GOT3 (cell line): ENCODE results near the gene HS3ST4.
"Not testable (repeated sequence)": the region's sequence is repeated elsewhere in the genome, so short reads cannot be mapped to it uniquely, and the experiment has no call there.

Source experiments
- DNase-seq: peaks from one replicate; lab custom pipeline; 2025; ENCODE audit warnings: mixed read lengths; lab: John Stamatoyannopoulos, UW

Gene HS3ST4

DNA sequence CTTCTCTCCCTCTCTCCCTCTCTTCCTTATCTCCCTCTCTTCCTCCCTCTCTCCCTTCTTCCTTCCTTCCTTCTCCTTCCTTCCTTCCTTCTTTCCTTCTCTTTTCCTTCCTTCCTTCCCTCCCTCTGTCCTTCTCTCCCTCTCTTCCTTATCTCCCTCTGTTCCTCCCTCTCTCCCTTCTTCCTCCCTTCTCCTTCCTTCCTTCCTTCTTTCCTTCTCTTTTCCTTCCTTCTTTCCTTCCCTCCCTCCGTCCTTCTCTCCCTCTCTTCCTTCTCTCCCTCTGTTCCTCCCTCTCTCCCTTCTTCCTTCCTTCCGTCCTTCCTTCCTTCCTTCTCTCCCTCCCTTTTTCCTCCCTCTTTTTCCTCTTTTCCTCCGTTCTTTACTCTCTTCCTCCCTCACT is 38.6 kb downstream of the HS3ST4 start:
- DNase-seq = no peak

GRCh38 chr16:25734430-25735385 is 42.9 kb downstream of the HS3ST4 start:
- DNase-seq = no peak

DNA sequence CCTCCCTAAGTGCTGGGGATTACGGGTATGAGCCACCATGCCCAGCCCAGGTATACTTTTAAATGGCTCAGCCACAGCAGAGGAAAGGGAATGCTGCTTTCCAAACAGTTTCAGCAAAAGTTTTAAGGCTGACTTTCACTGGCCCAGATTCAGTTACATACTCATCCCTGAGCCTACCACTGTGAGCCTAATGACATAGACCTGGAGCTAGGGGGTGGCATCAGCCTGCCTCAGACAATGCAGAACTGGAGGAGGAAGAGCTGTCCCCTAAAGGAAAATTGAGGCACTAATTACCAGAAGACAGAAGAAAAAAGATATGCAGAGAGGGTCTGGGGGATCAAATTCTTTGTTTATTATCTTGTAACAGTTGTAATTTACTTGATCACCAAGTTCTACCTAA is 43.9 kb downstream of the HS3ST4 start:
- no peak for DNase-seq

DNA sequence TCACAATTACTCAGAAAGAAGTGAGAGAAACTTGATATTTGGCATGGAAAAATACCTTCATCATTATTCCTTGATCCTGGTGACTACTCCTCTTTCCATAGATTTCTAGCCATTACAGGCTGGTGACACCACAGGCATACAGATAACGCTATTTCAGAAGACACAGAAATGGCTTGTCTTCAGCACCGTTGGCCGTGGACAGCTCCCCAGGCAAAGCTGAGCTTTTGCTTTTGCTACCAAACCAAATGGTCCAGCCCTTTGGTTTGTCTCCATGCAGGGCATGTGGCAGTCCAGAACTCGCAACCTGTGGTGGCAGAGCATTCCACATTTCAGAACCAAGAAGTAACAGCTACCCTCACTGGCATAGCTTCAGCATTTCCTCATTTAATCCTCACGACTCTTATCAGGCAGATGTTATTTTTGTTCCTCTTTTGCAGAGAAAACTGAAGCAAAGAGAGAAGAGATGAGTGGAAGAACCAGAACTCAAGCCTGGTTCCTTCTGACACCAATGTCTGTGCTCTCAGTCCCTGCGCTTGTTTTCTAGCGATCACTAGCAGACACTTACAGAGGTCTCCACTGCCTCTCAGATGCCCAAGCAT is 55.5 kb downstream of the HS3ST4 start:
- no peak for DNase-seq

DNA sequence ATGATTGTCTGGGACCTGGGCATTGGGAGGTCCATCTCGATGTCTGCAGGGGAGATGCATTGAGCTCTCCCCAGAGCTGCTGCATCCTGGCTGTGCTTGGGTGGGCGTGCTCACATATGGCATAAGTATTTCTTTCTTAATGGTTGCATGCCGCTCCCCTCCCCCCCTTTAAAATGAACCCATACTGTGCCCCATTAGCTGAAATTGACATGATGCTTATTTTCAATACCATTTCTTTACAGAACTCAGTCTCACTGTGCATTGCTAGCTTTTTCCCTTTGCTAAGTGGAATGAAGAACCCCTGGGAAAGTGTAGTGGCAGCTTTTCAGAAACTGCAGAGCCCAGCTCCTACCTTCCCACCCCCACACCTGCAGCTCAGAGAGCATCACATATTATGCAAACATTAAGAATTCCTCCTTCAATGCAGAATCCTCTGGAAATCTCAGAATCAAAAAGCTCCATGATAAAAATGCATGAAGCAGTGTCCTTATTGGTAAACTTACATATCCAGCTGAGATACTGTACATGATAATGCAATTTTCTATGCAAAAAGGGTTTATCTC is 56.4 kb downstream of the HS3ST4 start:
- DNase-seq = no peak

DNA sequence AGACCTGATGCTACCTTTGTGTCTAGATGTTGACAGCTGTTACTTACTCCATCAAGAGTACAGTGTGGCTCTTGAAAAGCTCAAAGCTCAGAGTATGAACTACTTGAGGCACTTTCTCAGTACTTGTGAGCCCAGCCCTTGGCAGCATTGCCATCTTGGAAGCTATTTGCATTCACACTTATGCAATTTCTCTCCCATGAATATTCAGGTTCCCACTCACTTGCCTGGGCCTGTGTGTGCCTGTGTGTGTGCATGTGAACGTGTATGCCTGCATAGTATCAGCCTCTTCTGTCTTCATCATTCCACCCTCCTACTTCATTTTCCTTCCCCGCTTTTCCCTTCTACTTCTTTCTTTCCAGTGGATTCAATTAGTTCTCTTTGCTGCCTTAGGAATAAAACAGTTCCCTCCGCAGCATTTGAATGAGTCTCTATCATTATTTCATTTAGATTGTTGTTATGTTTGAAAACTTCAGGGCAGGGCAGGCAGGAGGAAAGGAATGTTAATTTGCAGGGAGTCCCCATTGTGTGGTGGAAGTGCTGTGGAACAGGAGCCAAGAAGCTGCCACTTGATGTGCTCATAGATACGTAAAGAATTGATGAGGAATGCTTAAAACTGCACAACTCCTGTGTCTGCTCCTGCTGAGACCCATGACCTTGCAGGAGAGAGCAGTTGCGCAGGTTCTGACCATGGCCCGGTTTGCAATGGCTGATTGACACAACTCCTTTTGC is 58.9 kb downstream of the HS3ST4 start:
- no peak for DNase-seq

GRCh38 chr16:25751230-25751835 is 59.6 kb downstream of the HS3ST4 start:
- no peak for DNase-seq

- no peak for DNase-seq
Observed at GRCh38 chr16:25764466-25764865, 72.7 kb downstream of the HS3ST4 start.

DNA sequence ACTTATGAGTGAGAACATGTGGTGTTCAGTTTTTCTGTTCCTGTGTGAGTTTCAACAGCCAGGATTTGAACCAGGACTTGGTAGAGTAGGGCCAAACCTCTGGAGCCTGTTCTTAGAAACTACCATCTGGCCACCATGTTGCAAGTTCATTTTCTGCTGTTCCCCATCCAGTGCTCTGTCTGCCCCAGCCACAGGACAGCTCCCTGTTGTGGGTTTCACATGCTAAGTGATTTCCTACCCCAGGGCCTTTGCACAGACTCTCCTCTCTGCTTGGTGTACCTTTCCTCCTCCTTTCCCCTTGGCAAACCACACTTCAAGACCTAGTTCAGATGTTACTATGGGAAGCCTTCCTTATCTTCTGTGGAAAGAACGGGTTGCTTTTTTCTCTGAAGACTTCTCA is 79.5 kb downstream of the HS3ST4 start:
- DNase-seq = no peak

DNA sequence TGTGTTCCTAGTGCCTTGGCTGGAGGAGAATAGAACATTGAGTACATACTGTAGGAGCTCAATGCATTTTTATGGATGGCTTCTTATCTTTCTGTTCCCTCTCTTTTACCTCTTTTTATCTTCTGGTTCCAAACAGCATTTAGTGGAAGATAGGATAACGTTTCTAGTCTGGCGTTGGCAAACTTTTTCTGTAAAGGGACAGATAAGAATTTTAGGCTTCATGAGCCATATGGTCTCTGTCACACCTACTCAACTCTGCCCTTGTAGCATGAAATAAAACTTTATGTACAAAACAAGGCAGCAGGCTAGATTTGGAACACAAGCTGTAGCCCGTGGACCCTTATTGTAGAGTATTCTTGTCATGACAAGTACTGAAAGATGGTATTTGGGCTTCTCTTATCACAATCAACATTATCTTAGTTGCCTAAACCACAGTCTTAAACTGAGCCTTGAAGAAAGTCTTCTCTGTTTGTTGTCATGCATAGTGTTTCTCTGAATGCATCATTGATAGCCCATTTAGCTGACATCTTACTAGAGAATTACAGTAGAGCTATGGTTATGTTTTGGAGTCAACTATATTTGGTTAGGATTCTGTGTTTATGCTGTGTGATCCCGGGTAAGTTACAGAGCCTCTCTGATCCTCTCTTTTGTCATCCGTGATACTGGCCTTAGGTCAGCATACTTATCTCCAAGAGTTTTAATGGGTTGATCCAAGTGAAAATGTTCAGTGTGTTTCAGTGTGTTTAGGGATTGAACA is 80.2 kb downstream of the HS3ST4 start:
- DNase-seq = no peak

DNA sequence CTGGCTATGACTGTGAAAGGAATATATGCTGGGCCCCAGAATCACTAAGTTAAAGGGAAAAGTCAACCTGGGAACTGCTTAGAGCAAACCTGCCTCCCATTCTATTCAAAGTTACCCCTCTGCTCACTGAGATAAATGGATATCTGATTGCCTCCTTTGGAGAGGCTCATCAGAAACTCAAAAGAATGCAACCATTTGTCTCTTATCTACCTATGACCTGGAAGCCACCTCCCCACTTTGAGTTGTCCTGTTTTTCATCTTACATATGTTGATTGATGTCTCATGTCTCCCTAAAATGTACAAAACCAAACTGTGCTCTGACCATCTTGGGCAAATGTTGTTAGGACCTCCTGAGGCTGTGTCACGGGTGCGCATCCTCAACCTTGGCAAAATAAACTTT is 84.5 kb downstream of the HS3ST4 start:
- not testable (repeated sequence) for DNase-seq

DNA sequence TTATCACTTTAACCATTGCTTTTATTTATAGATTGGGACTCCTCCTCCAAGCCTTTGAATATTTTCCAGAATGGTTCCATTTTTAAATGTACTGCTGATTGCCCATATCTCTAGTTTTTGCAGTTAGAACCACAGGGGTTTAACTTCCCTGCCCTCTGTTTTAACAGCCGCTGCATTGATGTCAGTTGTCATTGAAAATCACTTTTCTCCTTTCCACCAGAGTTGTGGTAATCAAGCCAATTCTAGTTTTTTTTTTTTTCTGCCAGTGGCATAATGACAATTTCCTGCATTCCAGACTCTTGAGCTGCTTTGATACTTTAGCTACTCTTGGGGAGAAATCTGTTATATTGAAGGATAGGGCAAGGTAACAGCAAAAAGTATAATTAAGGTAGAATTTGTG is 91.5 kb downstream of the HS3ST4 start:
- no peak for DNase-seq

DNA sequence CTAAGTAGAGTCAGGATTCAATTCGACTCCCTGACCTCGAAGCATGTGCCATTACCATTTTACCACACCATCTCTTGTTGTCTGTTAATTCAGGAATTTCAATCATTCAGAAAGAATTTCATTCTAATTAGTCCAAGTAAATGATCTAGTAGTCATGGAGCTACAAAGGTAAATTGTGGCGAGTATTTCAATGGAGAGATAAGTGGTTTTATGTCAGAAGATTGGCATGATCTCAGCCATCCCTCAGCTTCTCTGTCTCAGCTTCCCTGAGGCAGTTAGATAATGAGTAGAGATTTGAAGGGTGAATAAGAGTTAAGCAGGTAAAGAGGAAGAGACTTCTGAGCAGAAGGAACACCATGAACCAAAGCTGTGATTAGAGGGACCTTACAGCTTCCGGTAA is 93.6 kb downstream of the HS3ST4 start:
- no peak for DNase-seq

GRCh38 chr16:25786748-25787147 is 95.0 kb downstream of the HS3ST4 start:
- DNase-seq = no peak

DNA sequence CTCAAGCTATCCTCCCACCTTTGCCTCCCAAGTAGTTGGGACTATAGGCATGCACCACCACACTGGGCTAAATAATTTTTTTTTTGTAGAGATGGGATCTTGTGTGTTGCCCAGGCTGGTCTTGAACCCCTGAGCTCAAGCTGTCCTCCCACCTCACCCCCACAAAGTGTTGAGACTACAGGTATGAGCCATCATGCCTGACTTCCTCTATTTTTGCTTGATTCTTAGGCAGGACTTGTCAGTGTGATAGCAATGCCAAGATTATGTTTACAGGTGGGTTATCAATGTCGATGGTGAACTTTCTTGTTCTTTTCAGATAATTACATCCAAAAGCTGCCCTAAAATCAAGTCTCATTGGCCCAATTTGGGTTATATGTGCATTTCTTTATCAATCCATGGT is 96.9 kb downstream of the HS3ST4 start:
- DNase-seq = no peak

DNA sequence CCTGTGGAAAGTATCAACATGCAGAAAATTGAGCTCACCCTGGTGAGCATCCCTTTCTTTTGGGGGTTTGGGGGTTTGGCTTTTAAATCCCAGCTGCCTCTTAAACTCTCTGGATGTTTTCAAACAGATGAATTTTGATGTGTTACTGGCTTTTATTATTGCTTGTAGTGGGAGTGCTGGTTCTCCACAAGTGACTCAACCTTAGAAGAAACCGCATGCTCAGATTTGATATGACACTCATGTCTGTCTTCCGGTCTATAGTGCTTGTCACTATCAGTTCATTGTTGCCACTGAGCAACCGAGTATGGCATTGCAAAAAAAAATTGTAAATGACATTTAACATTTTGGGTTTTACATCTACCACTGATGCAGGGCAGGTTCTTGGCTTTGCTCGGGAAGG is 104.5 kb downstream of the HS3ST4 start:
- DNase-seq = no peak

DNA sequence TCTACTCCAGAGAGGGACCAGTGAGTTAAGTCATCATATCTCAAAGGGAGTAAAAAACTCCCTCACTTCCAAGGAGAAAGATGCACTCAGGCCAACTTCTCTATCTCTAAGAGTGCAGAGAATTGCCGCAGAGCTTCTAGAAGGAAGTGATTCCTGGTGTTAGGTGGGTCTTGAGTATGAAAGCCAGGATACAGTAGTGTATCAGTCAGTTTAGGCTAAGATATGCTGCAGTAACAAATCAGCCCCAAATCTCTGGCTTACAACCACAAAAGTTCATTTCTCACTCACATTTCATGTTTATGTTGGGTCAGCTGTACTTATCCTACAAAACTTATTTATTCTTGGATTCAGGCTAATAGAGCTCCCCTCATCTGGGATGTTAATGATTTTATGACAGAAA is 106.3 kb downstream of the HS3ST4 start:
- no peak for DNase-seq

GRCh38 chr16:25799816-25800215 is 108.1 kb downstream of the HS3ST4 start:
- DNase-seq = no peak

DNA sequence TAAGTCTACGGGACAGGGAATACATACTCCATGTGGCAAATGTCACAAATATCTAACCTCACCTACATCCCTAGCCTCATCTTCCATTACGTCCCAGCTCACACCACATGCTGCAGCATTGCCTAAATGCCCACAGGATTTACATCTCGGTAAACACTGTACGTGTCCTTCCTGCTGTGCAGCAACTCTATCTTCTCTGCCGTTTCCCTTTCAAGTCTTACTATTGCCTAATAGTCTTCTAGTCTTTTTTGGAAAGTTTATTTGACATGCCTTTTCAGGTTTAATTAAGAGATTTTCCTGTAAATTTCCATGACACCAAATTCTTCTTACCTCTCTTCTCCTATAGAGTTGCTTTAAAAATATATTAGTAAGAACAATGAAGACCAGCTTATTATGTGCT is 120.5 kb downstream of the HS3ST4 start:
- DNase-seq = no peak

DNA sequence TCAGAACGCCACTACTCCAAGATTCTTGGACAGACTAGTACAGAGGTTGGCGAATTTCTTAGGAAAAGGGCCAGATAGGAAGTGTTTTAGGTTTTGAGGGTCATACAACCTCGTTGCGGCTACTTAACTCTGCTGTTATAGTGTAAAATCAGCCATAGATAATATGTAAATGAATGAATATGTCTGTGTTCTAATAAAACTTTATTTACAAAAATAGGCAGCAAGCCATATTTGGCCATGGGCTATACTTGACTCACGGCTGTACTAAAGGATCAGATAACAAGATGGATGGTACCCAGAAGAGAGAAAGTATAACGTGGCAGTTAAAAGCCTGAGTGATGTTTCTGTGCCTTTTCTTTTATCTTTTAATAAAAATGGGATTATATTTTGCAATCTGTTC is 125.5 kb downstream of the HS3ST4 start:
- no peak for DNase-seq

DNA sequence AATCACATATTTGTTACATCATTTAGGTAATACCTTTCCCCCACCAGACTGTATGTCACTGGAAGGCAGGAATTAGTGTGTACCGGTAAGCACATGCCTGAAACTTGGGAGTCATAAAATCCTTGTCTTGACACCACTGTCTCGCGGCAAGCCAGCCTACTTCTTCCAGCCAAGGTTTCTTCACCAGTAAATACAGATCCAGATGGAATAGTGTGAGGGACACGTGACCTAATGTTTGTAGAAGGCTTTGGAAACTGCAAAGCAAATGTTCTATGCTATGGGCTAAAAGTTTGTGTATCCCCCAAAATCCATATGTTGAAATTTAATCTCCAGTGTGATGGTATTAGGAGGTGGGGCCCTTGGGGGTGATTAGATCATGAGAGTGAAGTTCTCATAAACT is 126.1 kb downstream of the HS3ST4 start:
- no peak for DNase-seq
